ENCODE results near the gene DNAH10.

- TF ChIP-seq RCOR1 (IDR thresholded peaks at IDR 0.05; ENCODE audit: insufficient replicate concordance, low read length) = no peak
- no peak for TF ChIP-seq CTCF (conservative IDR thresholded peaks at IDR 0.05; ENCODE audit: low read depth, low read length)
- TF ChIP-seq POLR2A (IDR thresholded peaks at IDR 0.05; ENCODE audit: low read depth, low read length) = no peak
- no peak for TF ChIP-seq RAD21 (IDR thresholded peaks at IDR 0.05; ENCODE audit: low read length)
- TF ChIP-seq CHD1 (IDR thresholded peaks at IDR 0.05; ENCODE audit: low read depth, low read length) = no peak
- no peak for TF ChIP-seq FOS (IDR thresholded peaks at IDR 0.05; ENCODE audit: low read depth, low read length)
- no peak for TF ChIP-seq MXI1 (IDR thresholded peaks at IDR 0.05; ENCODE audit: borderline replicate concordance, low read depth, low read length)
- no peak for TF ChIP-seq BHLHE40 (IDR thresholded peaks at IDR 0.05; ENCODE audit: low read depth, low read length)
- no peak for TF ChIP-seq MAFK (IDR thresholded peaks at IDR 0.05; ENCODE audit: low read depth, low read length)
- TF ChIP-seq CEBPB (IDR thresholded peaks at IDR 0.05; ENCODE audit: low read depth, low read length) = no peak
Observed at GRCh38 chr12:123713398-123713797, 48.7 kb upstream of the DNAH10 start.
